Nasal cavity respiratory epithelium epithelial cell of viscerocranial mucosa (primary cell): ENCODE measurements around the gene MBOAT2. TPM values are rescaled to one million over a fixed set of nuclear protein-coding genes. Genes with fewer than 3 reads are reported as not detected.

Experiments used
- total RNA-seq: library from RNA; depleted of rRNA; stranded (reverse); fragments of >200 nt; gene quantifications from 2 replicates; pipeline ENCODE4 v1.2.3, GENCODE V29; 2014

Gene MBOAT2, protein sequence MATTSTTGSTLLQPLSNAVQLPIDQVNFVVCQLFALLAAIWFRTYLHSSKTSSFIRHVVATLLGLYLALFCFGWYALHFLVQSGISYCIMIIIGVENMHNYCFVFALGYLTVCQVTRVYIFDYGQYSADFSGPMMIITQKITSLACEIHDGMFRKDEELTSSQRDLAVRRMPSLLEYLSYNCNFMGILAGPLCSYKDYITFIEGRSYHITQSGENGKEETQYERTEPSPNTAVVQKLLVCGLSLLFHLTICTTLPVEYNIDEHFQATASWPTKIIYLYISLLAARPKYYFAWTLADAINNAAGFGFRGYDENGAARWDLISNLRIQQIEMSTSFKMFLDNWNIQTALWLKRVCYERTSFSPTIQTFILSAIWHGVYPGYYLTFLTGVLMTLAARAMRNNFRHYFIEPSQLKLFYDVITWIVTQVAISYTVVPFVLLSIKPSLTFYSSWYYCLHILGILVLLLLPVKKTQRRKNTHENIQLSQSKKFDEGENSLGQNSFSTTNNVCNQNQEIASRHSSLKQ
- total RNA-seq = 73.8 and 75.2 TPM in 2 replicates

DNA sequence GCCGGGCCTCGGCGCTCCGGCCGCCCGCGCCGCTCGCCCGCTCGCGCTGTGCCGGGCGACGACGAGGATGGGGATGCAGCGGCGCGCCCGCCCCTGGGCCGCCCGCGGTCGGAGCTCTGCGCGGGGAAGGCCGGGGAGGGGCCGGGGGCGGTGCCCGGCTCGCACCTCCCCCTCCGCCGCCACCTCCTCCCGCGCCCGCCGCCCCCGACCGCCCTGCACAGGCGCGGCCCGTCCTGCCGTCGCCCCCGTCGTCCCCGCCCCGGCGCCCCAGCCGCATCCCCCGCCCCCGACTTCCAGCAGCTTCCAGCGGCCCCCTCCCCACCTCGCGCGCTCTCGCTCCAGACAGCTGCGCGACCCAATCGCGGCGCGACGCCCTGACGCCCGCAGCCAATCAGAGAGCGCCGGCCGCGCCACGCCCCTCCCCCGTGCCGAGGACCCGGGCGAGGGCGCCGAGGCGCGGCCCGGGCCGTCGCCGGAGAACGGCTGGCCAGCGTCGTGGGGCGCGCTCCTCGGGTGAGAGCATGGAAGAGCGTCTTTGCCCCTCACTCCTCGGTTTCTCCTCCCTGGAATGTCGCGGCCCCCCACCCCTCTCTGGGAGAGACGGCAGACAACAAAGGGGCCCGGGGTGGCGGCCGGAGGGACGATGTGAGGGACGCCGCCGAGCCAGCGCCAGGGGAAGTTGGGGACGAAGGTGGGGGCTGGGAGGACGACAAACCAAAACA lies at the start of gene MBOAT2:
Gene MBOAT2 (minus strand): TSS at position 69 of the 722 bp plus-strand sequence. CDS start 70 bp downstream, outside the sequence.

GRCh38 chr2:8836971-8837794 lies 166.3 kb downstream of the MBOAT2 start, which contains the start of gene KIDINS220:
TSS of gene KIDINS220 (minus strand) at chr2:8837613. CDS start at chr2:8827093, 10,520 bp downstream.

Other genes with a start within 250 kb of the MBOAT2 start
- gene KIDINS220, start 166.1 kb downstream of the MBOAT2 start, total RNA-seq = 72.8 and 98.2 TPM in 2 replicates
- gene ASAP2, start 203.1 kb upstream of the MBOAT2 start, total RNA-seq = 25.6 and 33.1 TPM in 2 replicates